ENCODE data around the gene SLC36A4. TPM values are rescaled to one million over a fixed set of nuclear protein-coding genes. Genes with fewer than 3 reads are reported as not detected.

The SLC36A4 gene
- total RNA-seq, 1 experiment from 2014 or later = 12.5 TPM

Other genes starting within 250 kb of the SLC36A4 start
- not detected in 2 replicates for gene MTNR1B, start 228.3 kb downstream of the SLC36A4 start, total RNA-seq (2022)
- gene DEUP1, start 132.8 kb upstream of the SLC36A4 start, total RNA-seq (2022) = 0.25 and 0.60 TPM in 2 replicates